Tibial nerve (tissue), 4 donors: ENCODE measurements around the gene USP7.

ENCODE experiments used
- CTCF ChIP-seq, 5 experiments: fragments of 200-600 bp in 3 of 5; fragments of 450-650 bp in 2 of 5; sonication (generic) in 3 of 5; IDR thresholded peaks; one replicate each; pipeline ENCODE4 v1.5.1; 2016 to 2019; ENCODE audit warnings: antibody characterized with exemption in 5 of 5, mild to moderate bottlenecking in 3 of 5, moderate library complexity in 2 of 5
- EP300 ChIP-seq, 2 donors: sonication (generic); formaldehyde crosslinking; IDR thresholded peaks; one replicate each; pipeline ENCODE4 v1.6.1; 2017; ENCODE audit warnings: antibody characterized with exemption in 2 of 2, mild to moderate bottlenecking in 1 of 2
- POLR2A ChIP-seq, 2 donors: fragments of 450-650 bp; IDR thresholded peaks; one replicate each; pipeline ENCODE4 v1.6.1; 2017; ENCODE audit warnings: antibody characterized with exemption in 2 of 2, mild to moderate bottlenecking in 2 of 2, moderate library complexity in 2 of 2

- TF ChIP-seq CTCF (IDR thresholded peaks at IDR 0.05) (no peak), EP300 (IDR thresholded peaks at IDR 0.05) (no peak), POLR2A (IDR thresholded peaks at IDR 0.05) (no peak)
Measured at GRCh38 chr16:9003322-9003721, 39.6 kb upstream of the USP7 start.
